Colonic mucosa (tissue), 4 donors: ENCODE measurements around the gene MFSD2A. TPM values are rescaled to one million over a fixed set of nuclear protein-coding genes. Genes with fewer than 3 reads are reported as not detected.
"Not testable (repeated sequence)": the region's sequence is repeated elsewhere in the genome, so short reads cannot be mapped to it uniquely, and the experiment has no call there.

Experiments used
- DNase-seq: peaks from one replicate; pipeline ENCODE4 v3.0.0-alpha.2; 2020
- H3K27ac ChIP-seq: fragments of 200-600 bp; one replicate; pipeline ENCODE4 v1.8.0; 2021
- H3K27me3 ChIP-seq: fragments of 200-600 bp; one replicate; pipeline ENCODE4 v1.8.0; 2021
- H3K36me3 ChIP-seq: fragments of 200-600 bp; one replicate; pipeline ENCODE4 v1.8.0; 2021
- H3K4me1 ChIP-seq: fragments of 200-600 bp; one replicate; pipeline ENCODE4 v1.8.0; 2021; ENCODE audit warnings: mild to moderate bottlenecking
- H3K4me3 ChIP-seq: fragments of 200-600 bp; one replicate; pipeline ENCODE4 v1.8.0; 2021
- H3K9ac ChIP-seq, 2 donors: one replicate each; pipeline ENCODE4 v1.7.0; 2013; ENCODE audit warnings: control low read depth in 2 of 2, low read depth in 2 of 2, low read length in 2 of 2
- H3K9me3 ChIP-seq: fragments of 200-600 bp; one replicate; pipeline ENCODE4 v1.8.0; 2021
- intact Hi-C: fragments of 100-400 bp; cut with DNase I; formaldehyde crosslinking; loops from one replicate; pipeline ENCODE4 v1.14.1; 2022
- total RNA-seq, 2 donors: library from RNA; stranded (reverse); fragmentation: NEBNext Ultra II Directional in 1 of 2; extraction: Animal tissue kit (Norgen Biotek cat#: 25700) in 1 of 2; gene quantifications; one replicate each; pipeline ENCODE4 v1.2.1, GENCODE V29; 2021
- TF ChIP-seq, protein P1 (sequence below): fragments of 200-600 bp; IDR thresholded peaks from one replicate; pipeline ENCODE4 v1.8.0; 2022; ENCODE audit warnings: antibody characterized with exemption, mild to moderate bottlenecking
- donor health status: healthy.
- donor health status: DM: no; HTN: no; CAD: no.
- donor health status: DM: no; HTN: no; CAD: no.

Gene MFSD2A
- total RNA-seq, result 10 to 100 TPM; 15.6 to 27.2 TPM

DNA sequence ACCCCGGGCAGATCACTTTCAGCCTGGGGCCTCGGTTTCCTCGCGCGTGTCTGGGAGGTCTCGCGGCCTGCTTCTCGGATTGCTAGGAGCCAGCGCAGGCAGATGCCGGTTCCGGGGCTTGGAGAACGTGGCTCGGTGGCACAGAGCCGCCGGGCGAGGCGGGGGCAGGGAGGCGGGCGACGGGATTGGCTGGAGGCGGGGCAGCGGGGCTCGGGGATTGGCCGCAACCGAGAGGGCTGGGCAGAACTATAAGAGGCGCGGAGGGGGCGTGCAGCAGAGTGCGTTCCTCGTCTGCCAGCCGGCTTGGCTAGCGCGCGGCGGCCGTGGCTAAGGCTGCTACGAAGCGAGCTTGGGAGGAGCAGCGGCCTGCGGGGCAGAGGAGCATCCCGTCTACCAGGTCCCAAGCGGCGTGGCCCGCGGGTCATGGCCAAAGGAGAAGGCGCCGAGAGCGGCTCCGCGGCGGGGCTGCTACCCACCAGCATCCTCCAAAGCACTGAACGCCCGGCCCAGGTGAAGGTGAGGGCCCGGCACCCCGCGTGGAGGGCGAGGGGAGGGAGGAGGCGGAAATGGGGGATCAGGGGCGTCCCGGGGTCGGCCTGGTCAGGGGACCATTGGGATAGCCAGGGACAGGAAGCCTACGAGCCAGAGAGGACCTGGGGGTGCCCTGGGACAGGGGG lies at the start of gene MFSD2A:
Gene MFSD2A, plus strand, starts transcription at position 276 of the 677 bp plus-strand sequence. Its CDS starts 148 bp downstream, at position 424.
- Histone ChIP-seq H3K4me3 (peak within 1 kb of the TSS; percentile 83), H3K36me3 (no peaks in the 10 kb centered on the region), H3K9ac (peak within 1 kb of the TSS; percentile 88 to 91), H3K27me3 (no peaks in the 10 kb centered on the region), H3K9me3 (no peaks in the 10 kb centered on the region), H3K4me1 (peaks cover 2% of the 10 kb centered on the region), H3K27ac (peak within 1 kb of the TSS; percentile 24)
- TF ChIP-seq, protein P1, sequence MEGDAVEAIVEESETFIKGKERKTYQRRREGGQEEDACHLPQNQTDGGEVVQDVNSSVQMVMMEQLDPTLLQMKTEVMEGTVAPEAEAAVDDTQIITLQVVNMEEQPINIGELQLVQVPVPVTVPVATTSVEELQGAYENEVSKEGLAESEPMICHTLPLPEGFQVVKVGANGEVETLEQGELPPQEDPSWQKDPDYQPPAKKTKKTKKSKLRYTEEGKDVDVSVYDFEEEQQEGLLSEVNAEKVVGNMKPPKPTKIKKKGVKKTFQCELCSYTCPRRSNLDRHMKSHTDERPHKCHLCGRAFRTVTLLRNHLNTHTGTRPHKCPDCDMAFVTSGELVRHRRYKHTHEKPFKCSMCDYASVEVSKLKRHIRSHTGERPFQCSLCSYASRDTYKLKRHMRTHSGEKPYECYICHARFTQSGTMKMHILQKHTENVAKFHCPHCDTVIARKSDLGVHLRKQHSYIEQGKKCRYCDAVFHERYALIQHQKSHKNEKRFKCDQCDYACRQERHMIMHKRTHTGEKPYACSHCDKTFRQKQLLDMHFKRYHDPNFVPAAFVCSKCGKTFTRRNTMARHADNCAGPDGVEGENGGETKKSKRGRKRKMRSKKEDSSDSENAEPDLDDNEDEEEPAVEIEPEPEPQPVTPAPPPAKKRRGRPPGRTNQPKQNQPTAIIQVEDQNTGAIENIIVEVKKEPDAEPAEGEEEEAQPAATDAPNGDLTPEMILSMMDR, result no peak
- DNase-seq, result peak; percentile 96
- intact Hi-C loops, result no loop called here

DNA sequence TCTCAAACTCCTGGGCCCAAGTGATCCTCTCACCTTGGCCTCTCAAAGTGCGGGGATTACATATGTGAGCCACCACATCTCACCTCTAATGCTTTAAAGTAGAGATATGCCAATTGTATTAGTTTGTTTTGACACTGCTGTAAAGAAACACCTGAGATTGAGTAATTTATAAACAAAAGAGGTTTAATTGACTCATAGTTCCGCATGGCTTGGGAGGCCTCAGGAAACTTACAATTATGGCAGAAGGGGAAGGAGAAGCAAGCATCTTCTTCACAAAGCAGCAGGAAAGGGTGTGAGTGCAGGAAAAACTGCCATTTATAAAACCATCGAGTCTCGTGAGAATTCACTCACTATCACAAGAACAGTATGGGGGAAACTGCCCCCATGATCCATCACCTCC lies 49.8 kb upstream of the MFSD2A start:
- intact Hi-C loops, result no loop called here
- Histone ChIP-seq H3K4me1 (peaks cover 4% of the 10 kb centered on the region), H3K9me3 (no peaks in the 10 kb centered on the region), H3K9ac (no peak overlapping the region), H3K4me3 (no peak overlapping the region), H3K36me3 (no peaks in the 10 kb centered on the region), H3K27ac (no peak overlapping the region), H3K27me3 (no peaks in the 10 kb centered on the region)
- no peak for DNase-seq
- TF ChIP-seq, protein P1, result no peak

DNA sequence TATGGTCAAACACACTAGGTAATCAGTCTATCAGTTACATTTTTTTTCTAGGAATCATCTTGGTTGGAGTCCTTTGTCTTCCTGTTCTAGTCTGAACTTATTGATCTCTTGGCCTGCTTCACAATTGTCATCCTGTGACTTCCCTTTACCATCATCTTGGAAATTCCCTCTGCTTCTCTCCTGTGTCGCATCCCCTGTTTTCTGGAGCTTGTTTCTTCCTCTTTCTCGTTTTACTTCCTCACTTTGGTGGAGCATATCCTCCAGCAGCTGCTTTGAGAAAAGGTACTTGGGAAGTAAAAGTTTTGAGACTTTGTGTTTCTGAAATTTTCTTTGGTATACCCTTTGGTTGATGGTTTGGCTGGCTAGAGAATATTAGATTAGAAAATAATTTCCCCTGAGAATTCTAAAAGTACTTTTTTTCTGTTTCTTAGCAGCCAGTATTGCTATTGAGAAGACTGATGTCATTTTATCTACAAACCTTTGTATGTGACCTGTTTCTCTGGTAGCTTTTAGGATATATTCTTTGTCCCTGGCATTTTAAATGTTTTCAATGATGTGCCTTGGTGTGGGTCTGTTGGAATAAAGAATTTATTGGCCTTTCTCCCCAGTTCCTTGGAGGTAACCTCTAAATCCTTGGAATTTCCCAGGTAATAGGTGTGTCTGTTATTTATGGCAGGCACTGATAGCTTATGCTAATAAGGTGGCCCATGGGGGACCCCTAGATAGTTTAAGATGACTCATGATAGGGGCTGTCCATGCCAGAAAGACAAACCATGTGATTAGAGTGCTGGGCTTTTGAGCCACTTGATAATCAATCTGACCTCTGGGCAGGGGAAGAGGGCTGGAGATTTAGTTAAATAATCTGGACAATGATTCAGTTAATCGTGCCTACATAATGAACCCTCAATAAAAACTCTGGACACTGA lies 47.2 kb upstream of the MFSD2A start:
- no peak overlapping the region for H3K9ac ChIP-seq
- intact Hi-C loops, result no loop called here
- no peak overlapping the region for H3K4me3 ChIP-seq
- H3K27me3 ChIP-seq, result no peaks in the 10 kb centered on the region
- no peaks in the 10 kb centered on the region for H3K4me1 ChIP-seq
- no peaks in the 10 kb centered on the region for H3K36me3 ChIP-seq
- TF ChIP-seq, protein P1, result no peak
- no peak overlapping the region for H3K27ac ChIP-seq
- no peak for DNase-seq
- no peaks in the 10 kb centered on the region for H3K9me3 ChIP-seq

DNA sequence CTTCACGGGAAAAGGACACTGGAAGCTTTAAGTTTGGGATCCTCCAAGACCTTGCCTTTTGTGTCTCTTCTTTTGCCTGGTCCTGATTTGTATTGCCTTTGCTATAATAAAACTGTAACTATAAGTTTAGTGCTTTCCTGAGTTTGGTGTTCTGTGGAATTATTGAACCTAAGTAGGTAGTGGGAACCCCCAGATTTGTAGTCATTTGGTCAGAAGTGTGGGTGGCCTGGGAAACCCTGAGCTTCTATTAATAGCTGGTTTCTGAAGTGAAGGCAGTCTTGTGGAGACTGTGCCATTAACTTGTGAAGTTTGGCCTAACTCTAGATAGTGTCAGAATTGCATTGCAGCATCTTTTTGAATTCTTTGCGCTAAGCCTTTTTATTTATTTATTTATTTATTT lies 46.4 kb upstream of the MFSD2A start:
- Histone ChIP-seq H3K4me3 (no peak overlapping the region), H3K27ac (no peak overlapping the region), H3K9me3 (no peaks in the 10 kb centered on the region), H3K9ac (no peak overlapping the region), H3K4me1 (no peaks in the 10 kb centered on the region), H3K27me3 (no peaks in the 10 kb centered on the region), H3K36me3 (no peaks in the 10 kb centered on the region)
- intact Hi-C loops, result no loop called here
- no peak for DNase-seq
- TF ChIP-seq, protein P1, result no peak

DNA sequence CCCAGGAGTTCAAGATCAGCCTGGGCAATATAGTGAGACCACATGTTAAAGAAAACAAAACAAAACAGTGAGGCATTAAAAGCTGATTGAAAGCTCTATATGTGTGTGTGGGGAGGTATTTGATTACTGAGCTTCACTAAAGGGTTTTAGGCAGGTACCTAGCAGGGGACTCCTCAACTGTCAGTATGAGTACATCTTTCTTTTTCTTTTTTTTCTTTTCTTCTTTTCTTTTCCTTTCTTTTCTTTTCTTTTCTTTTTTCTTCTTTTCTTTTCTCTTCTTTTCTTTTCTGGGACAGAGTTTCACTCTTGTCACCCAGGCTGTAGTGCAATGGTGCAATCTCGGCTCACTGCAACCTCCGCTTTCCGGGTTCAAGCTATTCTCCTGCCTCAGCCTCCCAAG lies 44.7 kb upstream of the MFSD2A start:
- intact Hi-C loops, result no loop called here
- DNase-seq, result no peak
- TF ChIP-seq, protein P1, result no peak

DNA sequence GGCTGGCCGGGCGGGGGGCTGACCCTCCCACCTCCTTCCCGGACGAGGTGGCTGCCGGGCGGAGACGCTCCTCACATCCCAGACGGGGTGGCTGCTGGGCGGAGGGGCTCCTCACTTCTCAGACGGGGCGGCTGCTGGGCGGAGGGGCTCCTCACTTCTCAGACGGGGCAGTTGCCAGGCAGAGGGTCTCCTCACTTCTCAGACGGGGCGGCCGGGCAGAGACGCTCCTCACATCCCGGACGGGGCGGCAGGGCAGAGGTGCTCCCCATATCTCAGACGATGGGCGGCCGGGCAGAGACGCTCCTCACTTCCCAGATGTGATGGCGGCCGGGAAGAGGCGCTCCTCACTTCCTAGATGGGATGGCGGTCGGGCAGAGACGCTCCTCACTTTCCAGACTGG lies 41.8 kb upstream of the MFSD2A start:
- H3K9me3 ChIP-seq, H3K27me3 ChIP-seq, H3K36me3 ChIP-seq, DNase-seq, H3K9ac ChIP-seq, H3K4me1 ChIP-seq, H3K4me3 ChIP-seq, intact Hi-C loops, H3K27ac ChIP-seq: not testable (repeated sequence)

More for the DNA sequence above, 44.7 kb upstream of the MFSD2A start:
- H3K9ac ChIP-seq, result no peak overlapping the region
- H3K36me3 ChIP-seq, result no peaks in the 10 kb centered on the region
- H3K9me3 ChIP-seq, result no peaks in the 10 kb centered on the region
- H3K27me3 ChIP-seq, result no peaks in the 10 kb centered on the region
- H3K27ac ChIP-seq, result no peak overlapping the region
- H3K4me1 ChIP-seq, result no peaks in the 10 kb centered on the region
- no peak overlapping the region for H3K4me3 ChIP-seq
